OCI-LY1 (cell line): Measurements from ENCODE around the gene BRIP1.
"Not testable (repeated sequence)": the region's sequence is repeated elsewhere in the genome, so short reads cannot be mapped to it uniquely, and the experiment has no call there.

Source experiments
- H2AFZ ChIP-seq: fragments of 200-600 bp; sonication (generic), shearing (Covaris generic); 2 replicates; pipeline ENCODE4 v1.6.0; 2014; ENCODE audit warnings: antibody characterized with exemption, mild to moderate bottlenecking, low read length
- H3F3A ChIP-seq: fragments of 200-600 bp; sonication (generic), shearing (Covaris generic); 2 replicates; pipeline ENCODE4 v1.6.0; 2014; ENCODE audit warnings: mild to moderate bottlenecking, antibody characterized with exemption, low read length, moderate library complexity; ENCODE audit not compliant: insufficient read depth
- H3K27ac ChIP-seq: fragments of 200-600 bp; sonication (generic); 2 replicates; pipeline ENCODE4 v1.5.1; 2014; ENCODE audit warnings: low read length, mixed run types, mild to moderate bottlenecking, low read depth; ENCODE audit not compliant: poor library complexity, severe bottlenecking
- H3K27me3 ChIP-seq: fragments of 200-600 bp; sonication (generic); 2 replicates; pipeline ENCODE4 v1.6.0; 2014; ENCODE audit warnings: antibody characterized with exemption, mild to moderate bottlenecking, low read length, moderate library complexity; ENCODE audit not compliant: insufficient read depth
- H3K36me3 ChIP-seq: fragments of 200-600 bp; sonication (generic); 2 replicates; pipeline ENCODE4 v1.6.1; 2014; ENCODE audit warnings: mild to moderate bottlenecking, antibody characterized with exemption, low read length, moderate library complexity, mixed read lengths; ENCODE audit not compliant: insufficient read depth
- H3K4me1 ChIP-seq: fragments of 200-600 bp; sonication (generic); 2 replicates; pipeline ENCODE4 v1.5.1; 2014; ENCODE audit warnings: mild to moderate bottlenecking, low read length, moderate library complexity; ENCODE audit not compliant: insufficient read depth, severe bottlenecking
- H3K4me2 ChIP-seq: fragments of 200-600 bp; sonication (generic), shearing (Covaris generic); 2 replicates; pipeline ENCODE4 v1.6.1; 2014; ENCODE audit warnings: low read length
- H3K4me3 ChIP-seq: fragments of 200-600 bp; sonication (generic); 2 replicates; pipeline ENCODE4 v1.5.1; 2014; ENCODE audit warnings: low read length, low read depth, mild to moderate bottlenecking, mixed read lengths; ENCODE audit not compliant: poor library complexity, severe bottlenecking
- H3K79me2 ChIP-seq: fragments of 200-600 bp; shearing (Covaris generic); 2 replicates; pipeline ENCODE4 v1.6.1; 2016; ENCODE audit warnings: mixed run types, low read length, mixed read lengths; ENCODE audit not compliant: insufficient read depth
- H3K9ac ChIP-seq: fragments of 200-600 bp; sonication (generic), shearing (Covaris generic); 2 replicates; pipeline ENCODE4 v1.6.1; 2014; ENCODE audit warnings: mild to moderate bottlenecking, low read length, mixed read lengths
- H3K9me2 ChIP-seq: fragments of 200-600 bp; sonication (generic), shearing (Covaris generic); 2 replicates; pipeline ENCODE4 v1.6.1; 2014; ENCODE audit warnings: low read depth, mild to moderate bottlenecking, low read length, mixed read lengths
- H3K9me3 ChIP-seq: fragments of 200-600 bp; shearing (Covaris generic); 2 replicates; pipeline ENCODE4 v1.6.1; 2014; ENCODE audit warnings: low read length, mixed read lengths
- H4K20me1 ChIP-seq: fragments of 200-600 bp; sonication (generic), shearing (Covaris generic); 2 replicates; pipeline ENCODE4 v1.6.0; 2016; ENCODE audit warnings: mild to moderate bottlenecking, low read length; ENCODE audit not compliant: insufficient read depth
- EZH2 ChIP-seq: fragments of 200-600 bp; sonication (generic), shearing (Covaris generic); IDR thresholded peaks from 2 replicates; pipeline ENCODE4 v1.8.0; 2017; ENCODE audit warnings: borderline replicate concordance, mixed run types, mild to moderate bottlenecking, antibody characterized with exemption, low read length, moderate library complexity, mixed read lengths
- TF ChIP-seq, protein P1 (sequence below): fragments of 200-600 bp; sonication (generic), shearing (Covaris generic); IDR thresholded peaks from 2 replicates; pipeline ENCODE4 v1.5.1; 2017; ENCODE audit warnings: mild to moderate bottlenecking, antibody characterized with exemption, low read length, moderate library complexity, mixed read lengths

BRIP1 gene

DNA sequence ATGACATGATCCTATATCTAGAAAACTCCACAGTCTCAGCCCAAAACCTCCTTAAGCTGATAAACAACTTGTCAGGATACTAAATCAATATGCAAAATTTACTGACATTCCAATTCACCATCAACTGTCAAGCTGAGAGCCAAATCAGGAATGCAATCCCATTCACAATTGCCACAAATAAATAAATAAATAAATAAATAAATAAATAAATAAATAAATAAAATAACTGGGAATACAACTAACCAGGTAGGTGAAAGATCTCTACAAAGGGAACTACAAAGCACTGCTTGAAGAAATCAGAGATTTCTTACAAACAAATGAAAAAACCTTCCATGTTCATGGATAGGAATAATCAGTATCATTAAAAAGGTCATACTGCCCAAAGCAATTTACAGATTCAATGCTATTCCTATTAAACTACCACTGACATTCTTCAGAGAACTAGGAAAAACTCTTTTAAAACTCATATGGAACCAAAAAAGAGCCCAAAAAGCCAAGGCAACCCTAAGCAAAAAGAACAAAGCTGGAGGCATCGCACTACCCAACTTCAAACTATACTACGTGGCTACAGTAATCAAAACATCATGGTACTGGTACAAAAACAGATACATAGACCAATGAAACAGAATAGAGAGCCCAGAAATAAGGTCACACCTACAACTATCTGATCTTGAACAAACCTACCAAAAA lies 37.7 kb downstream of the BRIP1 start:
- H3K36me3 ChIP-seq, result peaks cover 45% of the 10 kb centered on the region
- H4K20me1 ChIP-seq, result no peaks in the 10 kb centered on the region
- H3K9ac ChIP-seq, result no peak overlapping the region
- H3K27ac ChIP-seq, result no peak overlapping the region
- no peaks in the 10 kb centered on the region for H3K4me1 ChIP-seq
- no peak overlapping the region for H2AFZ ChIP-seq
- no peaks in the 10 kb centered on the region for H3K27me3 ChIP-seq
- H3F3A ChIP-seq, result no peaks in the 10 kb centered on the region
- H3K4me3 ChIP-seq, result no peak overlapping the region
- no peaks in the 10 kb centered on the region for H3K9me3 ChIP-seq
- H3K4me2 ChIP-seq, result no peak overlapping the region
- TF ChIP-seq, protein P1, sequence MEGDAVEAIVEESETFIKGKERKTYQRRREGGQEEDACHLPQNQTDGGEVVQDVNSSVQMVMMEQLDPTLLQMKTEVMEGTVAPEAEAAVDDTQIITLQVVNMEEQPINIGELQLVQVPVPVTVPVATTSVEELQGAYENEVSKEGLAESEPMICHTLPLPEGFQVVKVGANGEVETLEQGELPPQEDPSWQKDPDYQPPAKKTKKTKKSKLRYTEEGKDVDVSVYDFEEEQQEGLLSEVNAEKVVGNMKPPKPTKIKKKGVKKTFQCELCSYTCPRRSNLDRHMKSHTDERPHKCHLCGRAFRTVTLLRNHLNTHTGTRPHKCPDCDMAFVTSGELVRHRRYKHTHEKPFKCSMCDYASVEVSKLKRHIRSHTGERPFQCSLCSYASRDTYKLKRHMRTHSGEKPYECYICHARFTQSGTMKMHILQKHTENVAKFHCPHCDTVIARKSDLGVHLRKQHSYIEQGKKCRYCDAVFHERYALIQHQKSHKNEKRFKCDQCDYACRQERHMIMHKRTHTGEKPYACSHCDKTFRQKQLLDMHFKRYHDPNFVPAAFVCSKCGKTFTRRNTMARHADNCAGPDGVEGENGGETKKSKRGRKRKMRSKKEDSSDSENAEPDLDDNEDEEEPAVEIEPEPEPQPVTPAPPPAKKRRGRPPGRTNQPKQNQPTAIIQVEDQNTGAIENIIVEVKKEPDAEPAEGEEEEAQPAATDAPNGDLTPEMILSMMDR, result no peak
- no peak for TF ChIP-seq EZH2
- H3K9me2 ChIP-seq, result no peaks in the 10 kb centered on the region
- H3K79me2 ChIP-seq, result no peaks in the 10 kb centered on the region

DNA sequence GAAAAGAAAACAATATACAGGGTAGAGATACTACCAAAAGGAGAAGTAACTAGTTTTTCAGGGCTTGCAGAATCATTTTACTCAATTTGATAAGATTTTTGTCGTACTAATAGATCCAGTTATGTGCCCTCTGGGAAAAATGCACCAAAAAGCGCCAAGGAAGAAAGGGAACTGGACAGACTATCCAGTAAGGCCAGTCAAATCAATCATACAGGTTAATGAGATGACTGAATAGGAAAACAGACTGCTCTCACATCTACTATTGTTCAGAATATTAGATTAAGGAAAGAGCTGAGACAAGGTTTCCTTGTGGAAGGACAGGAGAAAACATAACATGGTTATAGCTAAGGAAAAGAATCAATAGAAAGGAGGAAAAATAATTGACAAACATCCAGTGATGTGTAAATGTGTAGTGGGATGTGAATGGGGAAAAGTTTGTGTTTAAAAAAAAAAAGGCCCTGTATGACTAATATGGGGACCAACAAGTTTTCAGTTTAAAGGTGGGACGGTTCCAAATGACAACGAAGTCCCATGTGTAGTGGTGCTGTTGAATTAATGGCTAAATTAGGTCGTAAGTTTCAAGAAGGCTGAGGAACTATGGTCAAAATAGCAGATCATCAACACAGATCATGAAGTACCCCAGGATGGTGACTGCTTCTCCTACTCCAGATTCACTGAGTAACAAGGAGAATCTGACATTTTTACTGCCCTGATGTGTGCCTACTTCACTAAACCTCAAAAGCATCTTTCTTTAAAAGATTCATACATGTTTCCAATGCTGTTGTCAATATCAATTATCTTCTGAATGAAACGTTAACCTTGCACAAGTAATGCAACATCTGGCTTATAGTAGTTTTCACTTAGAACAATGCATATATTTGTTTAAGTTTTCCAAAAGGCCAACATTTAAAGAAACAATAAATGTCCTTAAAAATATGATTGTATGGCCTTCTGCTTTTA lies 40.7 kb downstream of the BRIP1 start:
- peaks cover under 1% of the 10 kb centered on the region for H3K4me1 ChIP-seq
- no peaks in the 10 kb centered on the region for H3K27me3 ChIP-seq
- TF ChIP-seq, protein P1, result no peak
- TF ChIP-seq EZH2, result no peak
- H3K4me3 ChIP-seq, result no peak overlapping the region
- H3K36me3 ChIP-seq, result peaks cover 52% of the 10 kb centered on the region
- no peaks in the 10 kb centered on the region for H3F3A ChIP-seq
- no peak overlapping the region for H3K4me2 ChIP-seq
- no peak overlapping the region for H3K27ac ChIP-seq
- H4K20me1 ChIP-seq, result no peaks in the 10 kb centered on the region
- no peak overlapping the region for H3K9ac ChIP-seq
- H2AFZ ChIP-seq, result no peak overlapping the region
- no peaks in the 10 kb centered on the region for H3K9me2 ChIP-seq
- H3K79me2 ChIP-seq, result no peaks in the 10 kb centered on the region
- no peaks in the 10 kb centered on the region for H3K9me3 ChIP-seq

- Histone ChIP-seq H2AFZ (no peak overlapping the region), H3K4me3 (no peak overlapping the region), H4K20me1 (no peaks in the 10 kb centered on the region), H3K4me1 (peaks cover 10% of the 10 kb centered on the region), H3K9ac (no peak overlapping the region), H3K27ac (no peak overlapping the region), H3K79me2 (no peaks in the 10 kb centered on the region), H3K27me3 (no peaks in the 10 kb centered on the region), H3K4me2 (no peak overlapping the region), H3F3A (no peaks in the 10 kb centered on the region), H3K9me3 (no peaks in the 10 kb centered on the region), H3K9me2 (no peaks in the 10 kb centered on the region), H3K36me3 (peaks cover 48% of the 10 kb centered on the region)
- TF ChIP-seq, protein P1, result no peak
- no peak for TF ChIP-seq EZH2
Measured at GRCh38 chr17:61821655-61822054, 41.7 kb downstream of the BRIP1 start.

- Histone ChIP-seq H3K4me1 (peaks cover 21% of the 10 kb centered on the region), H3K36me3 (peaks cover 68% of the 10 kb centered on the region)
- not testable (repeated sequence) for H3K9me3 ChIP-seq, H3K9me2 ChIP-seq, H3K4me3 ChIP-seq, H2AFZ ChIP-seq, H3K79me2 ChIP-seq, H3F3A ChIP-seq, H4K20me1 ChIP-seq, H3K9ac ChIP-seq, H3K27ac ChIP-seq, H3K27me3 ChIP-seq, H3K4me2 ChIP-seq
Measured at GRCh38 chr17:61819265-61819664, 44.1 kb downstream of the BRIP1 start.
